Measurements from ENCODE around the gene SV2B.

Gene SV2B

DNA sequence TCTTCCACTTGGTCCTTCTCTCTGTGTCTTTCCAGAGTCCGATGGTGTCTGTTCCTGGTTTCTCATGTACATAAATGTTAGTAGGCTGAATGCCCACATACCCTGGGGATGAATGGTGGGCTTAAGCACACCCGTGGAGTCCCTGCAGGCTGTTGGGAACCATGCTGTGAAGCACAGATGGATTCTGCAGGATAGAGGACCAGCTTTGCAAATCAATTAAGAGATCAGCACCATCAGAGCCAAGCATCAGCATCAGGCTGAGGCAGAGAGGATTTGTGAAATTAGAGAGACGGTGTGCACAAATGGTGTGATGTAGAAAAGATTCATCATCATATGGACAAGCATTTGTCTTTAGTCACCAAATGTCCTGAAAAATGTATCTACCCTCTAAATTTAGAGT is 127.1 kb downstream of the SV2B start:
- DNase-seq (ENCODE audit: low read depth in 1 of 2, low spot score in 1 of 2), result no peak

DNA sequence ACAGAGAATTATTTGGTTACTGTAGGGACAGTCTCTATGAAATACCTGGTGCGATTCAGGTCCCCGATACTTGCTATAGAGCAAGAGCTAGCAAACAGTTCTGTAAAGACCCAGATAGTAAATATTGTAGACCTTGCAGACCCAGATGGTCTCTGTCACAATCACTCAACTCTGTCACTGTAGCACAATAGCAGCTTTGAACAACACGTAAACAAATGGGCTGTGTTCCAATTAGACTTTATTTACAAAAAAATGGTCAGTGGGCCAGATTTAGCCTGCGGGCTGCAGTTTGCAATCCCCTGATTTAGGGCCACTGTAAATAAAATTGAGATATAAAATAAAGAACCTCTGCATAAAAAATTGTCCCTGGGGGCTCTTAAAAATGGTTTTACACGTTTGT is 127.7 kb downstream of the SV2B start:
- DNase-seq (ENCODE audit: low read depth in 1 of 2, low spot score in 1 of 2), result no peak

DNA sequence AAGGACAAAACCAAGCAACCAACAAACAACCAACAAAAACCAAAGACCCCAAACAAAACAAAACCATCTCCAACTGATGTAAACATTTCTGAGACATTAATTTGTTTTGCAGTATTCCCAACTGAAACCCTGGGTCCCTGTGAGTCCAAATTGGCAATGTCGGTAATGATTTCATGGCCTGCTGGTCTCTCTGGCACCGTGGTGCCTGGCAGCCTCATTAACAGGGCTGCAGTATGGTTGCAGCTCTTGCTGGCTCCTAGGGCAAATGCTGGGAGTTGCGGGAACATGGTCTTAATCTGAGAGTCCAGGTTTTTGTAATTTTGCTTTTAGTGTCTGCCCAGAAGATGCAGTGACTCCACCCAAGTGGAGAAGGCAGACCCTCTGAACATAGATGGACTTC is 128.3 kb downstream of the SV2B start:
- no peak for DNase-seq (ENCODE audit: low read depth in 1 of 2, low spot score in 1 of 2)

DNA sequence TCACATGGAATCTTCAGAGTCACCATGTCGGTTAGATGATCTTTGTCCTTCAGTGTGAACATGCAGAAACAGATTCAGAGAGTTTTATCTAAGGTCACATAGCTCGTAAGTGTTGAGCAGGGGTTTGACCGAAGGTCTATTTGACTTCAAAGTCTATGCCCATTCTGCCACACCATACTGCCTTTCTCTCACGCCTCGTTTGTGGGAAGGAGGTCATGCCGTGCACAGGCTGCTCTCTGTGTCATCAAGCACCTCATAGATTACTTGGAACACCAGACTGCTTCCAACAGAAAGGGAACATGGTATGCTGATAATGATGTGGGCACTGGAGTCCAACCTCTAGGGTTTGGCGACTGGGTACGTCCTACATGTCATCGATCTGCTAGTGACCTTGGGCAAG is 128.8 kb downstream of the SV2B start:
- no peak for DNase-seq (ENCODE audit: low read depth in 1 of 2, low spot score in 1 of 2)

DNA sequence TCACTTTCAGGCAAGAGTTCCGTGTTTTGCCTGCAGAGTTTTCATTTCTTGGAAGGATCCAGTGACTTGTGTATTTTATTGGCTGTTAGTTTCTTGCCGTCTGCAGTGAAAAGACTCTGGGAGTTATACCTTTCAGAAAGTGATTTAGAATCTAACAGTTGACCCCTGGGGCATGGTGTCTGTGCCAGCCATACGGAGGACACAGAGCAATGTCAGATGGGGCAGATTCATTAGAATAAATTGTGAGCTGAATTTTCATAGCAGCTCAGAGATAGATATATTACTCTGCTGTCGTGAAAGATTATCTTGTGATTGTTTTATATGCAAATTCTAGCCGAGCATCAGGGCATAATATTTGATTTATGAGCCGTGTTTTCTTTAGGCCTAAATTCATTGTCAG is 131.6 kb downstream of the SV2B start:
- DNase-seq (ENCODE audit: low read depth in 1 of 2, low spot score in 1 of 2), result no peak

DNA sequence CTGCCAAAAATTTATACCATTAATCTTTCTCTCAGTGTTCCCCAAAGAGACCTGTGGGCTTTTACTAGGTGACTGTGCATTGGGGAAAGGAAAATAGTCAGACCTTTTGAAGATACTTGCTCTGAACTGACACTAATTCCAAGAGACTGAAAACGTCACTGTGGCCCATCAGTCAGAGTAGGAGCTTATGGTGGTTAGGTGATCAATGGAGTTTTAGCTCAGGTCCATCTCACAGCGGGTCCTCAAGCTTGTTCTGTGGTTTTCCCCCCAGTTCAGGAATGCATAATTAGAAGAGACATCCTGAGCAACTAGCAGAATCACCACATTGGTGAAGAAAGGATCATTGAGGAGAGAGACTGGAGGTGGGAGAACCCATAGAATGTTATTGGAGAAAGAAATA is 134.7 kb downstream of the SV2B start:
- no peak for DNase-seq (ENCODE audit: low read depth in 1 of 2, low spot score in 1 of 2)

DNA sequence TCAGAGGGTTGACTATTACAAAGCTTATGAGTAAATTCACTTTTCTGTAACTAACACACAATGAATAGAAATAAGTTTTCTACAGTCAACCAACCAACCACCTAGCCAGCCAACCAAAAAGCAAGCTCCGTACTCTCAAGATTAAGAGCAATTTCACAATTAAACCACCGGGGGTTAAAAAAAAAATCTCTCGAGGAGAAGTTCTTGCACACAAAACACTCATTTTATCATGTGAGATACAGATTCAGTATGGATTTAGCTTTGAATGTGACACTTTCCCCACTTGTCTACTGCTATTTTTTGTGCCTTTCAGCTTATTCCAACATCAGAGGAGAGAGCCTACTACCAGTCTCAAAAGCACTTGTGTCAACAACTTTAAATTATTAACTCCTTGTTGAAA is 135.3 kb downstream of the SV2B start:
- no peak for DNase-seq (ENCODE audit: low read depth in 1 of 2, low spot score in 1 of 2)

DNA sequence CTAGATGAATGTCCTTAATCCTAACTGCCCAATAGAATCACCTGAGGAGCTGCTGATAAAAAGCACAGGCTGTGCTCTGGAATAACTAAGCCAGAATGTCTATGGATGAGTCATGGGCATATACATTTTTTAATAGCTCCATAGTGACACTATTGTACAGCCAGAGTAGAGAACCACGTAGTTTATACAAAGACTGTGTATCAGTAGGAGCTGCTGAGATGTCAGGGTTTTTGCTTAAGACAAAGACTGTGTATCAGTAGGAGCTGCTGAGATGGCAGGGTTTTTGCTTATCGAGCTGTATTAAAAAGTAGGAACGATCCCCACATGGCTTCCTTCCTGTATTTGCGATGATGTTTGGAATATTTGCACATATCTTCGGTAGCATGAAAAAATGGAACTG is 137.4 kb downstream of the SV2B start:
- DNase-seq (ENCODE audit: low read depth in 1 of 2, low spot score in 1 of 2), result no peak

DNA sequence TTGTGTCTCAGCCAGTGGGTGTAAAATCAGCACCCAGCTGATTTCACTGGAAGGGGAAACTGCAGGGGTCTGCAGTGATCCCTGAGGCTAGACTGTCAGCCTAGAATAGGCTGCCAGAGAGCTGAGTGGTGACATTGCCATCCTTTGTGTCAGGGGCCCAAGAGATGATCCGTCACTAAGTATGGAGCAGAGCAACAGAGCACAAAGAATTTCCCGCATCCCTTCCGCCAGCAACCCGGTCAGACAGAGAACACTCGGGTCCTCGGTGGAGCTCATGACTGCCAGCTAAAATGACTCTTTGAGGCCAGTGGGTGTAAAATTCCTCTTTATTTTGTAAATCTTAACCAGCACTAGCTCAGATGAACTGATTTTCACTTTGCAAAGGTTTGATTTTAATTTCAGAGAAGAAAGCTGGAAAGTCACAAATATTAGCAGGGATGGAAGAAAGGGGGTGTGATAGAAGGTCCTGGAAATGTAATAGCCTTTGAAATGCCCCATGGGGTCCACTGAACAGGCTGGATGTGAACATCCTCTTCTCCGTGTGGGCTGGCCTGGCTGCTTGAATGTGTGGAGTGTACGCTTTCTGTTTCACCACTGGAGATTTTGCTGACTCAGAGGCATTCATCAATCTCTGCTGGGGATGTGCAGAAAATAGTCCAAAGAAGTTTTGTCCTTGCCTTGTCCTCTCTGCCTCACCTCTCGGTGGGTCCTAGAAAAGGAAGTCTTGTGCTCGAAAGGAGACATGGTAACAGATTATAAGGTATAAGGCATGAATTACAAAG is 138.8 kb downstream of the SV2B start:
- no peak for DNase-seq (ENCODE audit: low read depth in 1 of 2, low spot score in 1 of 2)

DNA sequence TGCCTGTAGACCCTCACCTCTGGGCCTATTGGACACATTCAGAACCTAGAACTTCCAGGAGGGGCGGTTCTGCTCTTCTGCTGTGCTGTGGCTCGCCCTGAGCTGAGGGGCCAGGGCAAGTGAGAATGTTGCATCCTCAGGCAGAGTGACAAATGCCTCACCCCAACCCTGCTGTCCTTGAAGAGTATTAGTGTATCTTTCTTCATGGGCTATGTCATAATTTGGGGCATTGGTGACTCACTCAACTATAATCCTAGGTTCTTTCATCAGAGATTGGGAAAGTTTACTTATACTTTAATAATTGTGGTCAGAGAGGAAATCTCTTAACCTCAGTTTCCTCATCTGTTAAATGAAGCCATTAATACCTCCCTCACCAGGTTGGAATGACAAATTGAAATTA is 143.8 kb downstream of the SV2B start:
- no peak for DNase-seq (ENCODE audit: low read depth in 1 of 2, low spot score in 1 of 2)

DNA sequence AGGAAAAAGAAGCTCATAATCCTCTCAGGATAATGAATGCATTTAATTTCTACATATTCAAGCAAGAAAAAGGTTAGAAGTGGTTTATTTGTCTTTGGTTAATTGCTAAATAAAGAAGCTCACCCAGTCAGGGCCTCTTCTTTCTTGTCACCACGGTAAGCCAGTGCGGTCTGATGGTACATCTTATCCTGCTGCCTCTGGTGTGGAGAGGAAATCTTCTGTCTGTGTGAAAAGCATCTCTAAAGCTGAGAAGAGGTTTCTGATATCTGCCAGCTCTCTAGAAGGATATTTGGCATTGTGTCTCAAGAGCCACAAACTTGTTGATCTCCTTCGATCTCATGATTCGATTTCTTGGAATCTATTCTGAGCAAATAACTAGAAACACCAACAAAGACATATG is 144.9 kb downstream of the SV2B start:
- no peak for DNase-seq (ENCODE audit: low read depth in 1 of 2, low spot score in 1 of 2)

DNA sequence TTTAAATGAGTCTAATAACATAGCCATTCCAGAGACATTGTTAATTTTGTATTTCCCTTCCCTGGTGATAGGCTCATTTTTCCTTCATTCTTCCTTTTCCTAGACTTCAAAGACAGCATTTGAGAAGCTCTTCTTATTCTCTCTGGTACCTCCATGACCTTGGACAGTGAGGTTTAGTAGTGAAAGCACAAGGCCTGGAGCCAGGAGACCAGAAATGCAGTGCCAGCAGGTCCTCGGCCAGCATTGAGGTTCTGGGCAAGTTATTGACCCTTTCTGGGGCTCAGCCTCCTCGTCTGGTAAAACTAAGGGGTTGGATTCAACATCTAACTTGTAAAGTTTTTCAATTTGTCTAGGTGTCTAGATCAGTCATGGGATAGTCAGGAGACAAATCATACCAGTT is 146.9 kb downstream of the SV2B start:
- DNase-seq (ENCODE audit: low read depth in 1 of 2, low spot score in 1 of 2), result no peak

DNA sequence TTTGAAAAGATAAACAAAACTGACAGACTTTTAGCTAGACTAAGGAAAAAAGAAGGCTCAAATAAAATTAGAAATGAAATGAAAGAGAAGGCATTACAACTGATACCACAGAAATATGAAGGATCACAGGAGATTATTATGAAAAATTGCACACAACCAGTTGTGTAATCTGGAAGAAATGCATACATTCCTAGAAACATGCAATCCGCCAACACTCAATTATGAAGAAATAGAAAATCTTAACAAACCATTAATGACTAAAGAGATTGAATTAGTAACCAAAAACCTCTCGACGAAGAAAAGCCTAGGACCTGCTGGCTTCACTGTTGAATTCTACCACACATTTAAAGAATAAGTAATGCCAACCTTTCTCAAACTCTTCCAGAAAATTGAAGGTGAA is 149.5 kb downstream of the SV2B start:
- no peak for DNase-seq (ENCODE audit: low read depth in 1 of 2, low spot score in 1 of 2)

DNA sequence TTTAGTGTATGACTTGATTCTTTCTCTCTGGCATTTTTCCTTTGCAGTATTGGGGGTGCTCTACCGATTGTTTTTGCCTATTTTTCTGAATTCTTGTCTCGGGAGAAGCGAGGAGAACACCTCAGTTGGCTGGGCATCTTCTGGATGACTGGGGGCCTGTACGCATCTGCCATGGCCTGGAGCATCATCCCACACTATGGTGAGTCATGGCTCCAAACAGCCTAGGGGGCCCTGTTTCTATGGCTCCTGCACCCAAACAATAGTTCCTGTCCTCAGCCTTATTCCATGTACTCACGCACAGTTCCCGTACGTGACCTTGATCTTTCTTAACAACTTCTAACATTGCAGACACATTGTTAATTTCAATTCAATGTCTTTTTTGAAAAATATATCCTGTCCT is 152.3 kb downstream of the SV2B start:
- no peak for DNase-seq (ENCODE audit: low read depth in 1 of 2, low spot score in 1 of 2)

DNA sequence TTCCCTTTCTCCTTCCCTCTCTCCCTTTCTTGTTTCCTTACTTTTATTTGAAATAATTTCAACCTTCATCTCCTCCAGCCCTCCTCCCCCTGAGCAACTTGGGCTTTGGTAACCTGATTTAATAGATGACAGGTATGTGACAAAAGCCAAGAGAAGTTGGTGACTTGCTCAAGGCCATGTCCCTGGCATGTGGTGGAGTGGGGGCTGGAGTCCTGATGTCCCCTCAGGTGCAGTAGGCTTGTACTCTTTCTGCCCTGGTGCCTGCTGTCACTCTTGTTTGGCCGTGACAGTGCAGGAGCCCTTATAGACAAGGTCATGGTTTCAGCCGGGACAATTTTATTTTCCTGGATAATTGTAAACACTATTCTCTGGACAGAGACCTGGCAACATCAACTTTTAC is 152.7 kb downstream of the SV2B start:
- DNase-seq (ENCODE audit: low read depth in 1 of 2, low spot score in 1 of 2), result no peak

DNA sequence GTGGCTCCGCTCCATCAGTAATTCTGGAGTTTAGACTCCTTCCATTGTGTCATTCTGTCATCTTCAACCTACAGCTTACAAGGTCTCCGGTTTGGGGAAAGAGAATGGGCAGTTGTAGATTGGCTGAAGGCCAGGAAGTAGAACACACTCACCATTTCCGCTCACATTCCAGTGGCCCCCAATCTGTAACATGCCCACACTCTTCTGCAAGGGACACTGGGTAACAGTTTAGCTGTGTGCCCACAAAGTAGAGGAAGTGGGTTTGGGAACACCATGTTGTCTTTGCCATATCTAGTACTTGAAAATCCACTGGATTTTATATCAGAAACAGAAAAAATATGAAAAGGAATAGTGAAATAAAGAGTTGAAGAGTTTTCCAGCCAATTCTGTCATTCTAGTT is 153.5 kb downstream of the SV2B start:
- DNase-seq (ENCODE audit: low read depth in 1 of 2, low spot score in 1 of 2), result no peak

DNA sequence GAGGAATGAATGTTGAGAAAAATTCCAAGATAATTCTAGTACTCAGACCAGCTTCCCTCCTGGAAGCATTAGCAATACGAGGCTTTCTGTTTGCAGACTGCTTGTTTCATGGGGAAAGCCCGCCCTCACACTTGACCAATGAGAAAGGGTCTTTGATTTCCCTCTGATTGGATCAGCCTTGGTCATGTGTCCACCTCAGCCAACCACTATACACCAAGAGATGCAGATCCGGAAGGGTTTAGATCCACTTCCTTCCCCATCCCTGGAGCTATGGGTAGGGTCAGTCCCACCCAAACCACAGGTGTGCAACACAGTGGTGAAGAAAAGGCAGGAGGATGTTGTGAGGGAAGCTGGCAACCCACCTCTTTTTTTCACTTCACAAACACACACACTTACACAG is 154.7 kb downstream of the SV2B start:
- no peak for DNase-seq (ENCODE audit: low read depth in 1 of 2, low spot score in 1 of 2)

DNA sequence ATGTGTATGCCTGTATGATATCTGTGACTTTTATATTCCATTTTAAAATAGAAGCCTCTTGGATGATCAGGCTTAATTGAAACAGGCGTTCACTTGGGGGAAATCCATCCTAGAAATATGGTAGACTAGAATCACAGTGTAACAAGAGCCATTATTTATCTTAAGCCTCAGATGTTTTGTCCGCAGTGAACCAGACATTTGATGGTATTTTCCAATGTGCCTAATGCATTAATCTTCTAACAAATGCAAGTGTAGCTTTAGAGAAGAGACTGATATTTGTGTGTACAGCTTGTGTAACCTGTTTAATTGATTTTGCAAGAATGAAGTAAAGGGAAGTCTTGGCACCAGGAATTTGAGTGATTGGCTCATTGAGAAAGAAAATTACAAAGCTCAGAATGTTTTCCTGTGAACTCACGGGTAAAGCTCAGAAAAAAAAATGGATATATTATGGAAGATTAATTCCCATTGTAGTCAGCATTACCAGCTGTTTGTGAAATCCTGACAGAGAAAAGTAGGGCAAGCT is 155.7 kb downstream of the SV2B start:
- no peak for DNase-seq (ENCODE audit: low read depth in 1 of 2, low spot score in 1 of 2)

DNA sequence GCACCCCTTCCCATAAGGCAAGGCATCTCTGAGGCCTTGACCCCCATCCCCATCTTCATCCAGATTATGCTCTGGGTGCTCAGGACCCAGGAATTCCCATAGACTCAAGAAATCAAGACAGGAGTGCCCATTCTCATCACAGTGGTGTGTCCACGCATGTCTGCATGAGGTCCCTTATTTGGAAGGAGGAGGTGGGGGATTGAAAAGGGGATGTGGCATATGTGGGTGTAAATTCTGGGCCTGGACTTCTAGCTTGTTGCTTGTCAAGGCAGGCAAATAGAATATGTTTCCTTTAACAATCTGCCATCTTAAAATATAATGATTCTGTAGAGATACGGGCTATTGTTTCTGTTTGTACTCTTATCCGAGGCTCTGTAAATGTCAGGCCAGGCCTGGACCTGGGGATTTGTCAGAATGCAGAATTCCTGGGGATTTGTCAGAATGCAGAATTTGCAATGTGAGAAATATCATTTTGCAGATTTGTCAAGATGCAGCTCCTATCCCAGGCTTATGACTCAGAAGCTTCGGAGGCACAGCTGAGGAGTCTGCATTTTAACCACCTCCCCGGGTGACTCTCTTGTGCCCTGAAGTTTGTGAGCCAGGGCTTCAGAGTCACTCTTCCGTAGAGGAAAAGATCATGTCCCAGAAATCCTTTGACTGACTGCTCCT is 157.8 kb downstream of the SV2B start:
- no peak for DNase-seq (ENCODE audit: low read depth in 1 of 2, low spot score in 1 of 2)

DNA sequence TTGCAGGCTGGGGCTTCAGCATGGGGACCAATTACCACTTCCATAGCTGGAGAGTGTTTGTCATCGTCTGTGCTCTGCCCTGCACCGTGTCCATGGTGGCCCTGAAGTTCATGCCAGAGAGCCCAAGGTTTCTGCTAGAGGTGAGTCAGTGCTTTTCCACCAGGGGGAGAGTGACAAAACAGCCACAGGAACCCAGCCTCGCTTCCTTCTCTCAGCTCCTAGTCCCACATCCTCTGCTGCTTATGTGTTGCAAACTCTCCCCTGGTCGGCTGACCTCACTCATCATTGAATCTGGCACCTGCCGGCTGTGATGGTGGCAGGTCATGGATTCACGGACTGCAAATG is 158.3 kb downstream of the SV2B start:
- no peak for DNase-seq (ENCODE audit: low read depth in 1 of 2, low spot score in 1 of 2)

DNA sequence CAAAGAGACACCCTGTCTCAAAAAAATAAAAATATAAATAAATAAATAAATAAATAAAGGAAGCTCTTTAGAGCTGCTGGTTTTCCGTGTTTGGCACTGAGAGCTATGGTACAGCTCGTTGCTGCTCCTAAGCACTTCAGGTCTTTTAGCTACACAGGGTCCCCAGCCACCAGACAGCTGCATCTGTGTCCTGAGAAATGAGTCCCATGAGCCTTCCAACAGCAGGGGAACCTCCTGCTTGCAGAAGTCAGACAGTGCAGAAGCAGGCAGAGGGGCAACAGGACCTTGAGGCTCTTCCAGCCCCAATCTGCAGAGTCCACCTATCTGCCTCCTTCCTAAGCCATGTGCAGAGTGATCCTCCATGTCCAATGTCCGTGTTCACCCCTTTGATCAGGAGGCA is 159.0 kb downstream of the SV2B start:
- no peak for DNase-seq (ENCODE audit: low read depth in 1 of 2, low spot score in 1 of 2)

DNA sequence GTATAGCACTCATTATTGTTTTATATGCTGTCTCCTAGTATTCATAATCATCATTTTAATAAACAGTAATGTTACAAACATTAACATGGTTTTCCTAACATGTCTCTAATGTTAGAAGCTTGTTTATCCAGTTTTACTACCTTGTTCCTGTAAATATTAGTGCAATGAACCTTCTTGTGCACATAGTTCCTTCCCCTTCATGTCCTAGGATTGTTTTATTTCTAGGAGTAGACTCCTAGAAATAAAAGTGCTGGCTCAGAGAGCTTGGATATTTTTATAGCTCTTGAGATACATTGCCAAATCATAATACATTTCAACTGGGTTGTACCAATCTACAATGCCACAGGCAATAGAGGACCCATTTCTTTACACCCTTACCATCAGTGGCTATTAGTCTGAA is 161.3 kb downstream of the SV2B start:
- DNase-seq (ENCODE audit: low read depth in 1 of 2, low spot score in 1 of 2), result no peak

Data from activated CD4-positive, alpha-beta T cell treated with anti-CD3 and anti-CD28 coated beads, Interleukin-2, amount 50 U/mL, for 24 hours (primary cell).